Activated T-cell treated with anti-CD3 and anti-CD28 coated beads, Interleukin-2, amount 50 U/mL, for 24 hours (primary cell): ENCODE results near the gene DXO.

Experiments
- DNase-seq: peaks from one replicate; pipeline ENCODE4 v3.0.0-alpha.2; 2020
- H3K27ac Mint-ChIP-seq: 2 replicates; pipeline ENCODE4 v1.8.0; 2020; ENCODE audit warnings: mild to moderate bottlenecking, mixed read lengths
- H3K27me3 Mint-ChIP-seq: 2 replicates; pipeline ENCODE4 v1.8.0; 2020; ENCODE audit warnings: mixed read lengths
- H3K36me3 Mint-ChIP-seq: 2 replicates; pipeline ENCODE4 v1.8.0; 2020; ENCODE audit warnings: low read depth, mixed read lengths
- H3K4me1 Mint-ChIP-seq: 2 replicates; pipeline ENCODE4 v1.8.0; 2020; ENCODE audit warnings: low read depth, mixed read lengths
- H3K4me3 Mint-ChIP-seq: 2 replicates; pipeline ENCODE4 v1.8.0; 2020; ENCODE audit warnings: mild to moderate bottlenecking, moderate library complexity, mixed read lengths
- H3K9me3 Mint-ChIP-seq: 2 replicates; pipeline ENCODE4 v1.8.0; 2020; ENCODE audit warnings: mixed read lengths

Gene DXO

DNA sequence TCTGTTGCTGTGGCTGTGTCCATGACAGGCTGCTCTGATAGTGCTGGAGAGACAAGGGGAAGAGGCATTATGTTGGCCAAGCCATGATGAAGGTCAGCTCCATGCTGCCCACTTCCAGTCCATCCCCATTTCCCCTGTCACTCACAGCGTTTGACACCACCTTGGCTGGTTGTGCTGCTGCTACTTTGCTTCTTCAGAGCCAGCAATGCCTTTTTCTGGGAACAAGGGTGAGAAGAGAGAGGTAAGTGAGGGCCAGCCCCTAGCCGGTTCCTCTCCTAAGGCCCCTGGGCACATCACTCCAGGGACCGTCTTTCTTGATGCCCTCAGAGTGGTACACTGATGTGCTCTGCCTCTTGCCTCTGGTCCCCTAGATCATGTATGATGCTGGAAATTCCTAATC is 15.1 kb downstream of the DXO start:
- DNase-seq = no peak
- H3K9me3 Mint-ChIP-seq = no peaks in the 10 kb centered on the region
- H3K4me1 Mint-ChIP-seq = peaks cover 46% of the 10 kb centered on the region
- no peaks in the 10 kb centered on the region for H3K27me3 Mint-ChIP-seq
- peak overlapping the region; percentile 60 for H3K27ac Mint-ChIP-seq
- peaks cover 95% of the 10 kb centered on the region for H3K36me3 Mint-ChIP-seq
- H3K4me3 Mint-ChIP-seq = peak overlapping the region; percentile 99

DNA sequence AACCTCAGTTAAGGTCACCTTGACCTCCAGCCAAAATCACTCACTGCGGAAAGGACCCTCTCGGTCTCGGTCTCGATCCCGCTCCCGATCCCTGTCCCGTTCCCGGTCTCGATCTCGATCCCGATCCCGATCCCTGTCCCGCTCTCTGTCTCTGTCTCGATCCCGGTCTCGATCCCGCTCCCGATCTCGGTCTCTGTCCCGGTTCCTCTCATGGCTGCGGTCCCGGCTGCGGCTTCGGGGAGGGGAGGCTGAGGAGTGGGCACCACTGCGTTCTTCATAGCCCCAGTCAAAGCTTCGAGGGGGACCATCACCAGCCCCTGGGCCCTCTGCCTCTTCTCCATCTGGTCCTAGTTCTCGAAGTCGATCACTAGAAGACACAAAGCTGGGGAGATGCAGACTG is 17.4 kb downstream of the DXO start:
- H3K36me3 Mint-ChIP-seq = peaks cover 87% of the 10 kb centered on the region
- no peak for DNase-seq
- peaks cover 24% of the 10 kb centered on the region for H3K4me1 Mint-ChIP-seq
- no peaks in the 10 kb centered on the region for H3K9me3 Mint-ChIP-seq
- peak overlapping the region; percentile 45 for H3K27ac Mint-ChIP-seq
- H3K4me3 Mint-ChIP-seq = no peak overlapping the region
- H3K27me3 Mint-ChIP-seq = no peaks in the 10 kb centered on the region

DNA sequence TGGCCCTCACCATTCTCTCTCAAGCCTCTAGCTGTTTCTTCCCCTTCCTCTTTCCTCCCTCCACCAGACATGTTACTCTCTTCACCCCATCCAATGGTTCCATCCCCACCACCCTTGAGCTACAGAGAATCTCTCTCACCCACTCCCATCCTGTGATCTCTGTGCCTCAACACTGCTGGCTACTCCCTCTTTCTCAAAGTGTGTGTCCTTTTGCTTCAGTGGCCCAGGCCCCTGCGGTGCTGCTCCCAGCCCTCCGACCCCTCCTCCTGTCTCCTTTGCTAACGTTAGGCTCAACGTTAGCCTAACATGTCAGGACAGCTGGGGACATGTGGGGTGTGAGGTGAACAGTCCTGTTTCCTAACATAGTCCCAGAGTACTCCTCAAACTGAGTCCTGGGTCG is 19.0 kb downstream of the DXO start:
- no peaks in the 10 kb centered on the region for H3K27me3 Mint-ChIP-seq
- no peaks in the 10 kb centered on the region for H3K9me3 Mint-ChIP-seq
- no peak for DNase-seq
- peaks cover 12% of the 10 kb centered on the region for H3K4me1 Mint-ChIP-seq
- H3K27ac Mint-ChIP-seq = peak overlapping the region; percentile 59
- H3K36me3 Mint-ChIP-seq = peaks cover 74% of the 10 kb centered on the region
- H3K4me3 Mint-ChIP-seq = no peak overlapping the region

DNA sequence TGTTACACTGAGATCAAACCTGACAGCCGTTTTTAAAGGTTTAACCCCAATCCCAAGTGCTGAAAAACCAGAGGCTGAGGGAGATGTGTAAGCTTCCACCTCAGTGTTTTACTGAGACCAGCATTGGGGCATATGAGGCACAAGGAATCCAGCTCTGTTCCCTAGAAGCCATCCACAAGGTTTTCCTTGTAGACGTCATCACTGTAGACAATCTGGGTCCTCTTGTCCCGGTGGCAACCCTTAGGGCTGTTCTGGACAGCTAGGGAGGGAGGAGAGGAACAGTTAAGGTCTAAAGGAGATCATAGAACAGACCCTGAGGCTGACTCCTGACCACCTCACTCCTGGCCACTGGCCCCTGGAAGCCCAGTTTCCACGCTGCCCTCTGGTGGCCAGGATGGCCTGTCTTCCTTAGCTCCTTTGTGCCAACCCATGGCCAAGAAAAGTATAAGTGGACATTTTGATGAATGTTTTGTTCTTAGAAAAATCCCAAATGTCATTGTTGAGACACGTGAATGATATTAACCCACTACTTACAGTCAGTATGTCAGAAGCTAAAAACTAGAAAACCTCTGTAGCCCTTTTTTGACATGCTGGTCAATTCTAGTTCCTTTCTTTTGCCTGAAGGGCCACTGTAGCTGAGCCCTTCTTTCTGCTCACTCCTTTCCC is 19.7 kb downstream of the DXO start:
- H3K36me3 Mint-ChIP-seq = peaks cover 67% of the 10 kb centered on the region
- no peaks in the 10 kb centered on the region for H3K9me3 Mint-ChIP-seq
- H3K27ac Mint-ChIP-seq = peak overlapping the region; percentile 59
- H3K4me3 Mint-ChIP-seq = no peak overlapping the region
- no peaks in the 10 kb centered on the region for H3K27me3 Mint-ChIP-seq
- H3K4me1 Mint-ChIP-seq = peaks cover 6% of the 10 kb centered on the region
- peak; percentile 55 for DNase-seq

DNA sequence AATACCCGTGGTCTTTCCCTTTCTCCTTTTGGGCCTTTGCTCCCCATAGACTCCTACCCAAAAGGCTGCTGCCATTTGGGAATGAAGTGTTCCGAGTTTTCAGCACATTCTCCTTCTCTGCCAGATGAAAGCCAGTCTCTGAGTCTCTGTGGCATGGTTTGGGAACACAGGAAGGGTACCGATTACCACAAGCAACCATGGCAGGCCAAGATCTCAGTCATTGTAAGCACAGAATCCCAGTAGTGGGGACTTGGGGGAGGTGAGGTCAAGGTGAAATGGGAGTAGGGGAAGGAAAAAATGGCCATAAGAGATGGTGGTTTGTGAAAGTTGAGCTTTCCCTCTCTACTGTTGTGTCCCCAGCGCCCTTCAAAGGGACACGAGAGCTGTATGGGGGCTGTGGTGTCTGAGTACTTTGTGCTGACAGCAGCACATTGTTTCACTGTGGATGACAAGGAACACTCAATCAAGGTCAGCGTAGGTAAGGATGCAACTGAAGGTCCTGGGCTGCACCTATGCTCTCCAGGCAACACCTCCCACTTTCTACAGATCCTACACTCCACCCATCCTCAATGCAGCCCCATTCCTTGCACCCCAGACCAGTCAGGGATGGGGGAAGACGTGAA is 21.9 kb downstream of the DXO start:
- H3K4me3 Mint-ChIP-seq = no peak overlapping the region
- peak overlapping the region; percentile 31 for H3K27ac Mint-ChIP-seq
- H3K4me1 Mint-ChIP-seq = peaks cover 8% of the 10 kb centered on the region
- DNase-seq = no peak
- H3K27me3 Mint-ChIP-seq = peaks cover 3% of the 10 kb centered on the region
- peaks cover 46% of the 10 kb centered on the region for H3K36me3 Mint-ChIP-seq
- H3K9me3 Mint-ChIP-seq = no peaks in the 10 kb centered on the region

DNA sequence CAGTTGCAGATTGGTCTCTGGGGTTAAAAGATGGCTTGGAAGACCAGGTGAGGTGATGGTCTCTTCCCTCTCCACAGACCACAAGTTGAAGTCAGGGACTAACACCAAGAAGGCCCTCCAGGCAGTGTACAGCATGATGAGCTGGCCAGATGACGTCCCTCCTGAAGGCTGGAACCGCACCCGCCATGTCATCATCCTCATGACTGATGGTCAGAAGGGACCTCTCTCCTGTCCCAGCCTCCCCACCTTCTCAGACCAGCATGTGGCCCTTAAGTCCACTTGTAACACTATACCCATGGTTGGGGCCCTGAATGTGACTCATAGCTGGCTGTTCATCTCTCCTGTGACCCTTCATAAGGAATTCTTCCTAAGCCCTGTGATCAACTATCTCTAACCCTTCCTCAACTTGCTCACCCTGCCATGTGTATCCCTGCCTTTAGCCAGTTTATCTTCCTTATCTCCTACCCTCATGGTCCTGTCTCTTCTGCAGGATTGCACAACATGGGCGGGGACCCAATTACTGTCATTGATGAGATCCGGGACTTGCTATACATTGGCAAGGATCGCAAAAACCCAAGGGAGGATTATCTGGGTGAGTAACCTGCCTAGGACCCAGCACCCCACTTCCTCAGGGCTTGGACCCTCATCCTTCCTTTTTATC is 23.1 kb downstream of the DXO start:
- no peak for DNase-seq
- Mint-ChIP-seq H3K4me1 (peaks cover 8% of the 10 kb centered on the region), H3K4me3 (no peak overlapping the region), H3K36me3 (peaks cover 34% of the 10 kb centered on the region), H3K9me3 (no peaks in the 10 kb centered on the region), H3K27me3 (peaks cover 8% of the 10 kb centered on the region), H3K27ac (no peak overlapping the region)

DNA sequence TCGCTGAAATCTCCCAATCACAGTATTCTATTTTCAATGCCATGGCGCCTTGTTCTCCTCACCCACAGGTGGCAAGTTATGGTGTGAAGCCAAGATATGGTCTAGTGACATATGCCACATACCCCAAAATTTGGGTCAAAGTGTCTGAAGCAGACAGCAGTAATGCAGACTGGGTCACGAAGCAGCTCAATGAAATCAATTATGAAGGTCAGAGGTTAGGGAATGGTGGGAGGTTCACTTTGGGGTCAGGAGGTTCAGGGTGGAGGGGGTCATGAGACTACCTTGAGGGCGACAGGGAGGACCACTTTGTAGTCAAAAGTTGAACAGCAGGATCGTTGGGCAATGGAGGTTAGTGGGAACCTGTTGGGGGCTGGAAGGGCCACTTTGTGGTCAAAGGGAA is 23.6 kb downstream of the DXO start:
- Mint-ChIP-seq H3K27ac (no peak overlapping the region), H3K9me3 (no peaks in the 10 kb centered on the region), H3K4me3 (no peak overlapping the region), H3K27me3 (peaks cover 11% of the 10 kb centered on the region), H3K36me3 (peaks cover 29% of the 10 kb centered on the region), H3K4me1 (peaks cover 8% of the 10 kb centered on the region)
- no peak for DNase-seq

DNA sequence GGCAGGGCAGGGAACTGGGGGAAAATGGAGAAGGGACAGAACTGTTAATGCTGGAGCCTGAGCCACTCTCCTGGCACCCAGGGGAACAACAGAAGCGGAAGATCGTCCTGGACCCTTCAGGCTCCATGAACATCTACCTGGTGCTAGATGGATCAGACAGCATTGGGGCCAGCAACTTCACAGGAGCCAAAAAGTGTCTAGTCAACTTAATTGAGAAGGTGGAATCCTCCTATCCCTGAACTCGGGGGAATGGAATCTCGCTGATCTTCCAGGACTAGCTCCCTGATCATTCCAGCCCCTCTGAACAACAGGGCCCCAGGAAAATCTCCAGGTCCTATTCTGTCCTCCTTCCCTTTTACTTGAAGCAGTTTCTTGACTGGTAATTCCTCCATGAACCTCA is 24.1 kb downstream of the DXO start:
- DNase-seq = no peak
- peaks cover 8% of the 10 kb centered on the region for H3K4me1 Mint-ChIP-seq
- peaks cover 11% of the 10 kb centered on the region for H3K27me3 Mint-ChIP-seq
- no peak overlapping the region for H3K27ac Mint-ChIP-seq
- H3K4me3 Mint-ChIP-seq = no peak overlapping the region
- H3K9me3 Mint-ChIP-seq = no peaks in the 10 kb centered on the region
- peaks cover 24% of the 10 kb centered on the region for H3K36me3 Mint-ChIP-seq

DNA sequence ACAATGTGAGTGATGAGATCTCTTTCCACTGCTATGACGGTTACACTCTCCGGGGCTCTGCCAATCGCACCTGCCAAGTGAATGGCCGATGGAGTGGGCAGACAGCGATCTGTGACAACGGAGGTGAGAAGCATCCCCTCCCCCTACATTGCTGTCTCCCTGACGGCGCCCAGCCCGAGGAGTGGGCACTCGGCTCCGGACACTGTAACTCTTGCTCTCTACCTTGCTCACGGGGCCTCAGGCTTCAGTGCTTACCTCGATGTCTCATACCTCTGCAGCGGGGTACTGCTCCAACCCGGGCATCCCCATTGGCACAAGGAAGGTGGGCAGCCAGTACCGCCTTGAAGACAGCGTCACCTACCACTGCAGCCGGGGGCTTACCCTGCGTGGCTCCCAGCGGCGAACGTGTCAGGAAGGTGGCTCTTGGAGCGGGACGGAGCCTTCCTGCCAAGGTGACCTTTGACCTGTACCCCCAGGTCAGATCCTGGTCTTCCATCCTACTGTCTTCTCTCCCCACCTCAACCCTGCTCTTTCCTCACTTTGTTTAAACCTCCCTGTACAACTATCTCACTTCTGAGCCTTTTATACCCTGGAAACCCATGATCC is 24.8 kb downstream of the DXO start:
- no peak for DNase-seq
- peaks cover 8% of the 10 kb centered on the region for H3K4me1 Mint-ChIP-seq
- peaks cover 17% of the 10 kb centered on the region for H3K27me3 Mint-ChIP-seq
- peaks cover 17% of the 10 kb centered on the region for H3K36me3 Mint-ChIP-seq
- H3K9me3 Mint-ChIP-seq = no peaks in the 10 kb centered on the region
- no peak overlapping the region for H3K4me3 Mint-ChIP-seq
- no peak overlapping the region for H3K27ac Mint-ChIP-seq

DNA sequence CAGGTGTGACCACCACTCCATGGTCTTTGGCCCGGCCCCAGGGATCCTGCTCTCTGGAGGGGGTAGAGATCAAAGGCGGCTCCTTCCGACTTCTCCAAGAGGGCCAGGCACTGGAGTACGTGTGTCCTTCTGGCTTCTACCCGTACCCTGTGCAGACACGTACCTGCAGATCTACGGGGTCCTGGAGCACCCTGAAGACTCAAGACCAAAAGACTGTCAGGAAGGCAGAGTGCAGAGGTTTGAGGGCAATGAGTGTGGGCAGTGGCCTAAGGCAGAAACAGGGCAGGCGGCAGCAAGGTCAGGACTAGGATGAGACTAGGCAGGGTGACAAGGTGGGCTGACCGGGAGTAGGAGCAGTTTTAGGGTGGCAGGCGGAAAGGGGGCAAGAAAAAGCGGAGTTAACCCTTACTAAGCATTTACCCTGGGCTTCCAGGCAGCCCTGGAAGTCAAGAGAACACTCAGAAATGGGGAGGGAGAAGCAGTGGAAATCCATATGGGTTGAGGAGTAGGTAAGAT is 25.5 kb downstream of the DXO start:
- Mint-ChIP-seq H3K9me3 (no peaks in the 10 kb centered on the region), H3K4me1 (peaks cover 8% of the 10 kb centered on the region), H3K4me3 (no peak overlapping the region), H3K36me3 (peaks cover 10% of the 10 kb centered on the region), H3K27me3 (peaks cover 19% of the 10 kb centered on the region), H3K27ac (peak overlapping the region; percentile 0)
- no peak for DNase-seq

DNA sequence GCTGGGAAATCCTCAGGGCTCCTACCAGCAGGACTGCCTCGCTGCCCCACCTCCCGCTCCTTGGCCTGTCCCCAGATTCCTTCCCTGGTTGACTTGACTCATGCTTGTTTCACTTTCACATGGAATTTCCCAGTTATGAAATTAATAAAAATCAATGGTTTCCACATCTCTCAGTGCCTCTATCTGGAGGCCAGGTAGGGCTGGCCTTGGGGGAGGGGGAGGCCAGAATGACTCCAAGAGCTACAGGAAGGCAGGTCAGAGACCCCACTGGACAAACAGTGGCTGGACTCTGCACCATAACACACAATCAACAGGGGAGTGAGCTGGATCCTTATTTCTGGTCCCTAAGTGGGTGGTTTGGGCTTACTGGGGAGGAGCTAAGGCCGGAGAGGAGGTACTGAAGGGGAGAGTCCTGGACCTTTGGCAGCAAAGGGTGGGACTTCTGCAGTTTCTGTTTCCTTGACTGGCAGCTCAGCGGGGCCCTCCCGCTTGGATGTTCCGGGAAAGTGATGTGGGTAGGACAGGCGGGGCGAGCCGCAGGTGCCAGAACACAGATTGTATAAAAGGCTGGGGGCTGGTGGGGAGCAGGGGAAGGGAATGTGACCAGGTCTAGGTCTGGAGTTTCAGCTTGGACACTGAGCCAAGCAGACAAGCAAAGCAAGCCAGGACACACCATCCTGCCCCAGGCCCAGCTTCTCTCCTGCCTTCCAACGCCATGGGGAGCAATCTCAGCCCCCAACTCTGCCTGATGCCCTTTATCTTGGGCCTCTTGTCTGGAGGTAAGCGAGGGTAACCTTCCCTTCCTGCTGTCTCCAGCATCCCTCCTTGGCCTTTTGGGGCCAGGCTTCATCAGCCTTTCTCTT is 26.2 kb downstream of the DXO start, which contains the start of gene CFB:
CFB (plus strand) TSS at position 589 of the 863 bp plus-strand sequence; CDS start at position 716, 127 bp downstream.
- Mint-ChIP-seq H3K4me1 (peaks cover 8% of the 10 kb centered on the region), H3K27me3 (peaks cover 19% of the 10 kb centered on the region), H3K27ac (peak within 1 kb of the TSS; percentile 41), H3K4me3 (no peak within 1 kb of the TSS), H3K36me3 (peaks cover 3% of the 10 kb centered on the region), H3K9me3 (no peaks in the 10 kb centered on the region)
- DNase-seq = no peak

DNA sequence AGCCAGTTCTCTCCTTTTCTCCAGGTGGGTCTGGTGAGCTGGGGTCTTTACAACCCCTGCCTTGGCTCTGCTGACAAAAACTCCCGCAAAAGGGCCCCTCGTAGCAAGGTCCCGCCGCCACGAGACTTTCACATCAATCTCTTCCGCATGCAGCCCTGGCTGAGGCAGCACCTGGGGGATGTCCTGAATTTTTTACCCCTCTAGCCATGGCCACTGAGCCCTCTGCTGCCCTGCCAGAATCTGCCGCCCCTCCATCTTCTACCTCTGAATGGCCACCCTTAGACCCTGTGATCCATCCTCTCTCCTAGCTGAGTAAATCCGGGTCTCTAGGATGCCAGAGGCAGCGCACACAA is 26.8 kb downstream of the DXO start:
- Mint-ChIP-seq H3K36me3 (no peaks in the 10 kb centered on the region), H3K4me1 (peaks cover 8% of the 10 kb centered on the region), H3K27ac (no peak overlapping the region), H3K4me3 (no peak overlapping the region), H3K27me3 (peaks cover 19% of the 10 kb centered on the region), H3K9me3 (no peaks in the 10 kb centered on the region)
- DNase-seq = no peak

DNA sequence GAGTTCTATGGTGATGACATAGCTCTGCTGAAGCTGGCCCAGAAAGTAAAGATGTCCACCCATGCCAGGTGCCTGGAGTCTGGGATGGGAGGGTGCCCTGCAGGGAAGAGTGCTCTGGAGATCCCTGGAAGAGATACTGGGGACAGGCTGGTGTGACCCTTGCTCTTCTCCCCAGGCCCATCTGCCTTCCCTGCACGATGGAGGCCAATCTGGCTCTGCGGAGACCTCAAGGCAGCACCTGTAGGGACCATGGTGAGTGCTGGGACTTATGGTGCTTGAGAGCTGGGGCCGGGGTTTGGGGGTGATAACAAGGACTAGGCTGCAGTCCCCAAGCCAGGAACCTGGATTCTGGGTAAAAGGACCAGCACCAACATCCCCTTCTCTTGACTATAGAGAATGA is 28.2 kb downstream of the DXO start:
- H3K27ac Mint-ChIP-seq = no peak overlapping the region
- peaks cover 8% of the 10 kb centered on the region for H3K4me1 Mint-ChIP-seq
- no peak overlapping the region for H3K4me3 Mint-ChIP-seq
- H3K36me3 Mint-ChIP-seq = no peaks in the 10 kb centered on the region
- H3K27me3 Mint-ChIP-seq = peaks cover 19% of the 10 kb centered on the region
- no peaks in the 10 kb centered on the region for H3K9me3 Mint-ChIP-seq
- DNase-seq = no peak

DNA sequence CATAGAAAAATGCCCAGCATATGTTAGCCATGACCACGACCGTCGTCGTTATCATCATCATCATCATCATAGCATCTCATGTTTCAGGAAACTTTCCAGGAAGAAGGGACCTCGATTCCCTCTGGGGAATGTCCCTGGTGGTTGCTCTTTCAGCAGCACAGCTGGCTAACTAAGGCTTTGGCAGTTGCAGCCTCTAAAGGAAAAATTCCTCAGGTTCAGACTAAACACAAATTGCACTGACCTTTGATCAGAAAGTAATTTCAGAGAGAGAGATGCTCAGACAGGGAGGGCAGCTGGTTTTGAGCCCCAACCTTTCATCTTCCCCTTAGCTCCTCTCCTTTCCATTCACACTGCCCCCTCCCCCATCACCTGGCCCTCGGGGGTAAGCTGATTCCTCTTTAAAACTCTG is 31.7 kb downstream of the DXO start:
- peaks cover 18% of the 10 kb centered on the region for H3K27me3 Mint-ChIP-seq
- peaks cover 2% of the 10 kb centered on the region for H3K4me1 Mint-ChIP-seq
- H3K27ac Mint-ChIP-seq = no peak overlapping the region
- H3K36me3 Mint-ChIP-seq = no peaks in the 10 kb centered on the region
- no peak for DNase-seq
- no peaks in the 10 kb centered on the region for H3K9me3 Mint-ChIP-seq
- H3K4me3 Mint-ChIP-seq = no peak overlapping the region
